Ishikawa (cell line): ENCODE results near the gene HSD11B2.

ENCODE experiments used
- MAX ChIP-seq: IDR thresholded peaks from 2 replicates; pipeline ENCODE4 v1.6.1; 2012
- RAD21 ChIP-seq: IDR thresholded peaks from 2 replicates; pipeline ENCODE4 v1.6.1; 2012; ENCODE audit warnings: low read depth

- TF ChIP-seq MAX (no peak), RAD21 (no peak)
Measured at GRCh38 chr16:67474551-67475455, 43.9 kb downstream of the HSD11B2 start.
